DLD1 (cell line): Measurements from ENCODE around the gene SH2B3.

Experiments used
- in situ Hi-C: cut with HindIII; loops from 2 replicates; pipeline ENCODE4 v1.10.0; 2017; ENCODE audit warnings: low sequenced_read_pairs

SH2B3 gene

GRCh38 chr12:111408686-111409402, 3.1 kb downstream of the SH2B3 start:
- in situ Hi-C loops = no loop called here

- in situ Hi-C loops = no loop called here
These were observed 3.7 kb downstream of the SH2B3 start for GRCh38 chr12:111409403-111409779.

GRCh38 chr12:111409780-111410430, 4.2 kb downstream of the SH2B3 start:
- in situ Hi-C loops = no loop called here

- in situ Hi-C loops = no loop called here
These were observed 4.9 kb downstream of the SH2B3 start for GRCh38 chr12:111410431-111411184.

GRCh38 chr12:111411185-111411764, 5.6 kb downstream of the SH2B3 start:
- in situ Hi-C loops = no loop called here

GRCh38 chr12:111412007-111412829, 6.5 kb downstream of the SH2B3 start:
- in situ Hi-C loops = no loop called here

GRCh38 chr12:111412830-111413441, 7.2 kb downstream of the SH2B3 start:
- in situ Hi-C loops = no loop called here

GRCh38 chr12:111413442-111414086, 7.8 kb downstream of the SH2B3 start:
- in situ Hi-C loops = no loop called here

- in situ Hi-C loops = no loop called here
These were observed 9.1 kb downstream of the SH2B3 start for GRCh38 chr12:111414711-111415252.

GRCh38 chr12:111417290-111417689, 11.6 kb downstream of the SH2B3 start:
- in situ Hi-C loops = no loop called here

- in situ Hi-C loops = no loop called here
These were observed 12.3 kb downstream of the SH2B3 start for GRCh38 chr12:111417784-111418593.

GRCh38 chr12:111418594-111418880, 12.8 kb downstream of the SH2B3 start:
- in situ Hi-C loops = no loop called here

- in situ Hi-C loops = no loop called here
These were observed 14.1 kb downstream of the SH2B3 start for GRCh38 chr12:111419784-111420183.

GRCh38 chr12:111420494-111420893, 14.8 kb downstream of the SH2B3 start:
- in situ Hi-C loops = no loop called here

GRCh38 chr12:111424189-111424792, 18.6 kb downstream of the SH2B3 start:
- in situ Hi-C loops = no loop called here

- in situ Hi-C loops = no loop called here
These were observed 19.1 kb downstream of the SH2B3 start for GRCh38 chr12:111424793-111425251.

GRCh38 chr12:111425655-111426054, 19.9 kb downstream of the SH2B3 start:
- in situ Hi-C loops = no loop called here
